Sigmoid colon (tissue), 7 donors: ENCODE results near the gene L1TD1. TPM values are rescaled to one million over a fixed set of nuclear protein-coding genes. Genes with fewer than 3 reads are reported as not detected.

Source experiments
- DNase-seq: peaks from one replicate; pipeline ENCODE4 v3.0.0-alpha.2; 2019
- H3K27ac ChIP-seq, 4 donors: fragments of 200-600 bp; sonication (generic); one replicate each; pipeline ENCODE4 v1.5.1; 2016 to 2019; ENCODE audit warnings: mild to moderate bottlenecking in 1 of 4
- H3K27me3 ChIP-seq, 3 donors: fragments of 200-600 bp; sonication (generic); one replicate each; pipeline ENCODE4 v1.5.1; 2019; ENCODE audit warnings: mild to moderate bottlenecking in 1 of 3
- H3K36me3 ChIP-seq, 4 donors: fragments of 200-600 bp; sonication (generic); one replicate each; pipeline ENCODE4 v1.5.1; 2016 to 2019
- H3K4me1 ChIP-seq, 4 donors: fragments of 200-600 bp; sonication (generic); one replicate each; pipeline ENCODE4 v1.5.1; 2017 to 2019
- H3K4me3 ChIP-seq, 4 donors: fragments of 200-600 bp; sonication (generic); one replicate each; pipeline ENCODE4 v1.5.1; 2017 to 2019; ENCODE audit warnings: mild to moderate bottlenecking in 2 of 4, moderate library complexity in 1 of 4
- H3K9me3 ChIP-seq, 4 donors: fragments of 200-600 bp in 3 of 4; sonication (generic) in 3 of 4; one replicate each; pipeline versions ENCODE4 v1.5.1 to v1.6.1; 2013 to 2019
- CTCF ChIP-seq, 4 experiments: fragments of 450-650 bp in 3 of 4; fragments of 200-600 bp in 1 of 4; IDR thresholded peaks; one replicate each; pipeline ENCODE4 v1.5.1; 2016 to 2019; ENCODE audit warnings: antibody characterized with exemption in 4 of 4, mild to moderate bottlenecking in 3 of 4, moderate library complexity in 2 of 4
- EP300 ChIP-seq, 4 donors: sonication (generic); formaldehyde crosslinking; IDR thresholded peaks; one replicate each; pipeline ENCODE4 v1.6.1; 2017; ENCODE audit warnings: antibody characterized with exemption in 4 of 4
- POLR2A ChIP-seq, 2 donors: fragments of 450-650 bp; IDR thresholded peaks; one replicate each; pipeline ENCODE4 v1.6.1; 2016; ENCODE audit warnings: antibody characterized with exemption in 2 of 2, mild to moderate bottlenecking in 2 of 2, moderate library complexity in 2 of 2
- POLR2AphosphoS5 ChIP-seq, 4 donors: sonication (generic); formaldehyde crosslinking; IDR thresholded peaks; one replicate each; pipeline ENCODE4 v1.6.1; 2017; ENCODE audit warnings: antibody characterized with exemption in 4 of 4
- WGBS, 2 donors: extraction: QIAGEN DNeasy Blood & Tissue Kit; methylation state at CpG; one replicate each; pipeline ENCODE4 v1.1.7; 2013; 5-methylcytosine and 5-hydroxymethylcytosine counted together
- intact Hi-C: fragments of 100-400 bp; cut with DNase I; formaldehyde crosslinking; loops from one replicate; pipeline ENCODE4 v1.15.1; 2023
- polyA plus RNA-seq, 3 donors: library from polyadenylated mRNA; stranded (reverse); fragments of 200-250 nt; gene quantifications; one replicate each; pipeline ENCODE4 v1.2.3, GENCODE V29; 2013
- total RNA-seq, 4 donors: library from RNA; depleted of rRNA; stranded (reverse); fragments of >200 nt; gene quantifications; one replicate each; pipeline ENCODE4 v1.1.0, GENCODE V29; 2016
- donor health status: healthy with polysubstance abuse.
- donor health status: Bipolar disorder and iron deficiency.
- donor health status: healthy.

L1TD1 gene
- total and polyA plus RNA-seq, 7 donors: under 0.01 to 8.0 (median 1.4) TPM; not detected in 1

- H3K27me3 ChIP-seq: no peaks in the 10 kb centered on the region
- TF ChIP-seq POLR2A (IDR thresholded peaks at IDR 0.05) (no peak), EP300 (IDR thresholded peaks at IDR 0.05) (no peak), POLR2AphosphoS5 (IDR thresholded peaks at IDR 0.05) (no peak), CTCF (IDR thresholded peaks at IDR 0.05) (no peak)
- 71 to 87% methylated on average over 10 of the region's 10 CpGs for WGBS, 2 donors
- H3K4me1 ChIP-seq: no peaks in the 10 kb centered on the region
- DNase-seq: no peak
- no peaks in the 10 kb centered on the region for H3K9me3 ChIP-seq
- no peak overlapping the region for H3K27ac ChIP-seq
- H3K36me3 ChIP-seq: no peaks in the 10 kb centered on the region
- H3K4me3 ChIP-seq: no peak overlapping the region
- intact Hi-C loops: no loop called here
These were observed 55.6 kb downstream of the L1TD1 start for GRCh38 chr1:62250126-62250726.

GRCh38 chr1:62259551-62259950 lies 64.9 kb downstream of the L1TD1 start:
- Histone ChIP-seq H3K4me1 (no peaks in the 10 kb centered on the region), H3K36me3 (no peaks in the 10 kb centered on the region), H3K4me3 (no peak overlapping the region), H3K9me3 (no peaks in the 10 kb centered on the region), H3K27me3 (no peaks in the 10 kb centered on the region), H3K27ac (no peak overlapping the region)
- DNase-seq: no peak
- TF ChIP-seq POLR2A (IDR thresholded peaks at IDR 0.05): no peak
- no peak for TF ChIP-seq POLR2AphosphoS5 (IDR thresholded peaks at IDR 0.05)
- TF ChIP-seq EP300 (IDR thresholded peaks at IDR 0.05): no peak
- no peak for TF ChIP-seq CTCF (IDR thresholded peaks at IDR 0.05)
- intact Hi-C loops: no loop called here
- WGBS, 2 donors: 98% methylated on average over 4 of the region's 4 CpGs

DNA sequence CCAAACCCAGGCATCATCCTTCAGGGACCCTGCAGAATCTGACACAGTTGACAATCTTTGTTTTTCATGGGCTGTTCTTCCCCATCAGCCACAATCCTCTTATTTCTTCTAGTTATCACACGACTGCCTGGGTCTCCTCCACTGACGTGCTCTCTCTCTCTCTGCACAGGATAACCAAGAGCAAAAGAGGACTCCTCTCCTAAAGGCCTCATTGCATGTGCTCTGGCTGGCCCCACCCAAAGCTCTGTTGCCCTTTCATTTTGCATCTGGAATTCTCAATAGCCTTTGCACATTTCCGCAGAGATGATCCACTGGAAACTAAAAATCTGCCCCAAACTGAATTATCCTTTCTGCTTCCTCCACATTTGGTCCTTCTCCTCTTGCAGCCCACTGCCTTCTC lies 66.0 kb downstream of the L1TD1 start:
- no peaks in the 10 kb centered on the region for H3K4me1 ChIP-seq
- no peak for DNase-seq
- H3K36me3 ChIP-seq: no peaks in the 10 kb centered on the region
- intact Hi-C loops: no loop called here
- 92 to 94% methylated on average over 3 of the region's 3 CpGs for WGBS, 2 donors
- H3K27ac ChIP-seq: no peak overlapping the region
- no peak overlapping the region for H3K4me3 ChIP-seq
- no peaks in the 10 kb centered on the region for H3K9me3 ChIP-seq
- no peak for TF ChIP-seq CTCF (IDR thresholded peaks at IDR 0.05)
- no peak for TF ChIP-seq EP300 (IDR thresholded peaks at IDR 0.05)
- no peak for TF ChIP-seq POLR2A (IDR thresholded peaks at IDR 0.05)
- no peak for TF ChIP-seq POLR2AphosphoS5 (IDR thresholded peaks at IDR 0.05)
- no peaks in the 10 kb centered on the region for H3K27me3 ChIP-seq

Other genes starting within 250 kb of the L1TD1 start
- 1 to 10 TPM in 3 of 4 donors, not detected in 1; 1.7 to 2.4 (median 1.8) TPM for gene KANK4, start 124.6 kb downstream of the L1TD1 start, total RNA-seq
- gene KANK4, start 124.6 kb downstream of the L1TD1 start, polyA plus RNA-seq: 1 to 10 TPM in 1 of 3 donors, under 1 TPM in 2; 0.60 to 1.6 (median 0.66) TPM
- 10 to 100 TPM; 20.5 to 35.7 (median 27.6) TPM for gene USP1, start 242.2 kb downstream of the L1TD1 start, total RNA-seq
- gene USP1, start 242.2 kb downstream of the L1TD1 start, polyA plus RNA-seq: 10 to 100 TPM; 14.4 to 18.5 (median 15.0) TPM